ENCODE data around the gene ATAD3B.
"Not testable (repeated sequence)": the region's sequence is repeated elsewhere in the genome, so short reads cannot be mapped to it uniquely, and the experiment has no call there.

Gene ATAD3B, protein sequence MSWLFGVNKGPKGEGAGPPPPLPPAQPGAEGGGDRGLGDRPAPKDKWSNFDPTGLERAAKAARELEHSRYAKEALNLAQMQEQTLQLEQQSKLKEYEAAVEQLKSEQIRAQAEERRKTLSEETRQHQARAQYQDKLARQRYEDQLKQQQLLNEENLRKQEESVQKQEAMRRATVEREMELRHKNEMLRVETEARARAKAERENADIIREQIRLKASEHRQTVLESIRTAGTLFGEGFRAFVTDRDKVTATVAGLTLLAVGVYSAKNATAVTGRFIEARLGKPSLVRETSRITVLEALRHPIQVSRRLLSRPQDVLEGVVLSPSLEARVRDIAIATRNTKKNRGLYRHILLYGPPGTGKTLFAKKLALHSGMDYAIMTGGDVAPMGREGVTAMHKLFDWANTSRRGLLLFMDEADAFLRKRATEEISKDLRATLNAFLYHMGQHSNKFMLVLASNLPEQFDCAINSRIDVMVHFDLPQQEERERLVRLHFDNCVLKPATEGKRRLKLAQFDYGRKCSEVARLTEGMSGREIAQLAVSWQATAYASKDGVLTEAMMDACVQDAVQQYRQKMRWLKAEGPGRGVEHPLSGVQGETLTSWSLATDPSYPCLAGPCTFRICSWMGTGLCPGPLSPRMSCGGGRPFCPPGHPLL

DNA sequence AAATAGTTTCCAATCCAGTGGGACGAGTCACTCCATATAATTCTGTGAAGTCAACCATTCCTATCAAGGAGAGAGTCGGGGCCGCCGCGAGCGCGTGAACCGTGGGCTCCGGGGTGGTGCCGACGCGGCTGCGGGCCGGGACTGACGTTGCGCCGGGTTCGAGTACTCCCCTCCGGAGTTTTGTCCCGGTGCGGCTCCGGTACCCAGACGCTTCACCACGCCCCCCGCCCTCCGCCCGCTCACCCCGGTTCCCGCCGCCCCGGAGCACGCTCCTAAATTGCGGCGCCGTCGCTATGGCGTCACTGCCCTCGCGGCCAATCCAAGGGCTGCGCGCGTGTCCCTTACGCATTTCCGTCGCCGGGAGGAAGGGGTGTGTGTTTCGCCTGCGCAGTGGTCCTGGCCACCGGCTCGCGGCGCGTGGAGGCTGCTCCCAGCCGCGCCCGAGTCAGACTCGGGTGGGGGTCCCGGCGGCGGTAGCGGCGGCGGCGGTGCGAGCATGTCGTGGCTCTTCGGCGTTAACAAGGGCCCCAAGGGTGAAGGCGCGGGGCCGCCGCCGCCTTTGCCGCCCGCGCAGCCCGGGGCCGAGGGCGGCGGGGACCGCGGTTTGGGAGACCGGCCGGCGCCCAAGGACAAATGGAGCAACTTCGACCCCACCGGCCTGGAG lies at the start of gene ATAD3B:
ATAD3B (plus strand) TSS at position 377 of the 664 bp plus-strand sequence; CDS start at position 497, 120 bp downstream.
- no peak for DNase-seq

DNA sequence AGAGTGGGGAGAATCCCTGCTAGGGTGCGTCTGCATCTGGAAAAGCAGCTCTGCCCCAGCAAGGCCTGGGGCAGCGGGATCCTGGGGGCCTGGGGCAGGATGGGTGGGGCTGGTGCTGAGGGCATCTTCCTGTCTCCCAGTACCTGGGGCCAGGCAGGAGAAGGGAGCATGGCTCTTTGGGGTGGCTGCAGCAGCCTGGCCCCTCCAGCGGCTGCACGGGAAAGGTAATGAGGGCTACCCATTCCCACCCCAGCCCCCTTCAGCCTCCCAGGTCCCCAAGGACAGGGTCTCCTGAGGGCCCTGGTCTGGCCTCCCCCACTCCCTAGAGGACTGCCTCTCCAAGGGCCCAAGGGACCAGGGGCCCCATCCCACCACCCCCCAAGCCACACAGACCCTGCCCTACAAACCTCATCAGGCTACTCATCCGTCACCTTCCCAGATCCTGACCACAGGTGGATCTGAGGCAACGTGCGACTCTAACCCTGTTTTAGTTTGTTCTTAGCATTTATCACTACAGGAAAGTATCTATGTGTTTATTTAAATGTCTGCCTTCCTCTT lies 49.6 kb upstream of the ATAD3B start:
- no peak for DNase-seq

DNA sequence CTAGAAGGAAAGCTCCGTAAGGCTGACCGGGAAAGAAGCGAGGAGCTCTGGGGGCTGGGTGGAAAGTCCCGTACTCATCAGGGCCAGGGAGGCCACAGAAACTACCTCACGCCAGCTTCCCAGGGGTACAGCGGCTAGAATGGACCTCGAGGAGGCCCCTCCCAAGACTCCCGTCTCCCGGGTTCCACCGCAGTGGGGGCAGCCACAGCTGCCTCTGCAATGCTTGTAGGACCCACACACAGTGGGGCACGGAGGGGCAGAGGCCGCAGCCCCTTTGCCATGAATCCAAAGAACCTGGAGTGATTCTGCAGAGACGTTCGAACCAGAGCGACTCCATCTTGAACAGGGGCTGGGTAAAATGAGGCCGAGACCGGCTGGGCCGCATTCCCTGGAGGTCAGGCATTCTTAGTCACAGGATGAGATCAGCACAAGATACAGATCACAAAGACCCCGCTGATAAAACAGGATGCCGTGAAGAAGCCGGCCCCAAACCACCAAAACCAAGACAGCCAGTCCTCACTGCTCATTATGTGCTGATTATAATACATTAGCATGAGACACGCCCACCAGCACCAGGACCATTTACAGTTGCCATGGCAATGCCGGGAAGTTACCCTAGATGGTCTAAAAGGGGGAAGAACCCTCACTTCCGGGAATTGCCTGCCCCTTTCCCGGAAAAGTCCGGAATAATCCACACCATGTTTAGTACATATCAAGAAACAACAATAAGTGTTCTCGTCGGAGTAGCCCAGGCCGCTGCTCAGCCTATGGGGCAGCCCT lies 48.9 kb upstream of the ATAD3B start:
- DNase-seq: no peak

DNA sequence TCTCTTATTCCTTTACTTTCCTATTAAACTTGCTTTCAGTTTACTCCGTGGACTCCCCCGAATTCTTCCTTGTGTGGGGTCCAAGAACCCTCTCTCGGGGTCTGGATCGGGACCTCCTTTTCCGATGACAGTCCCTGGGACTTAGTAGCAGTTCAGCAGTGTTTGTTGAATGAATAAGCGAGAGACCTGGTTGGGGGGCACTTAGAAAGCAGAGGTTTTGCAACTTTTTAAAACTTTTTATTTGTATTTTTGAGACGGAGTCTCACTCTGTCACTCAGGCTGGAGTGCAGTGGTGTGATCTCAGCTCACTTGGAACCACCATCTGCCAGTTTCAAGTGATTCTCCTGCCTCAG lies 48.3 kb upstream of the ATAD3B start:
- DNase-seq: no peak

DNA sequence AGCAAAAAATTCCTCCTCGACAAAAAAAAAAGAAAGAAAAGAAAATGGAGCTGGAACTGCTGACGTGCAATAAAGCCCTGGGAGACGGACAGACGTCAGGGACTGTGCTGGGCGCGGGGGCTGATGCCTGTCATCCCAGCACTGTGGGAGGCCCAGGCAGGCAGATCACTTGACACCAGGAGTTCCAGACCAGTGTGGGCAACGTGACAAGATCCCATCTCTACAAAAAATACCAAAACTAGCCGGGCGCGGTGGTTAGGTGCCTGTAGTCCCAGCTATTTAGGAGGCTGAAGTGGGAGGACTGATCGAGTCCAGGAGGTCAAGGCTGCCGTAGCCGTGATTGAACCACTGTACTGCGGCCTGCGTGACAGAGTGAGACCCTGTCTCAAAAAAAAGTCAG lies 46.9 kb upstream of the ATAD3B start:
- no peak for DNase-seq

DNA sequence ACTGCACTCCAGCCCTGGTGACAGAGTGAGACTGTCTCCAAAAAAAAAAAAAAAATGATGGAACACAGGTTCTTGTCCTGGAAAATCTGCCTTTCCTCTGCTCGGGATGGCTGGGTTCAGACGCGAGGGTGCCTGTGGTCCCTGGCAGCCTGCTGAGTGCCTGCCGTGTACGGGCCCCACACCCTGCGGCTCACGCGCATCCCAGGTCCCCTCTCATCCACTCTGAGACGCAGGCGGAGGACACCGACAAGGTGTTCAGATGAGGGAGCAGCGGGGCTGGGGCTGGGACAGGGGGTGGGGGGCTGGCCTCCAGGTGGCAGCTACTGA lies 46.2 kb upstream of the ATAD3B start:
- no peak for DNase-seq

DNA sequence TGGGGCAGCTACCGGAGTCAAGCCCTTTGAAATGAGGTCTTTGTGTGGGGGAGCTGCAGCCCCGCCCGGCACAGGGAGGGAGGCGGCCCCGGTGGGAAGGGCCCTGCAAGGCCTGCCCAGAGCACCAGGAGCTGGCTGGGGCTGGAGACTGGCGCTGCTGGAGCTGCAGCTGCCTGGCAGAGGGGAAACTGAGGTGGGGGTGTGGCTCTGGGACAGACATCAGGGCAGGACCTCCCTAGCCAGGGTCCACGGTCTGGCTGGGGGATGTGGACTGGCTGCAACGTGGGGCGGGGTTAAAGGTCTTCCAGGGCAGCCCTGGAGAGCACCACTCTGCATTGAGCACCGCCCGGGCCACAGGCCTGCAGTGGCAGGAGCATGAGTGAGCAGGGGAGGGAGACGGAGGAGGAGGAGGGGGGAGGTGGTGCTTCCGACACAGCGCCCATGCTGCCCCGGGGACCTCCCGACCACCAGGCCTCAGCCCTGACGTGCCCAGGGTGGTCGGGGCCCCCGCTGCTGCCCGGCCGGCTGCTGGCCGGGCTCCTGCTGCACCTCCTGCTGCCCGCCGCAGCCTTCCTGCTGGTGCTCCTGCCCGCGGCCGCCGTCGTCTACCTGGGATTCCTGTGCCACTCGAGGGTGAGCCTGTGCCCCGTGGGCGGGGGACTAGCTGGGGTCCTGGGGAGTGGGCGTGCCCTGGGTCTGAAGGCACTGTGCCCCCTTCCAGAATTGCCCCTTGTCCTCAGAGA lies 45.6 kb upstream of the ATAD3B start:
- no peak for DNase-seq

DNA sequence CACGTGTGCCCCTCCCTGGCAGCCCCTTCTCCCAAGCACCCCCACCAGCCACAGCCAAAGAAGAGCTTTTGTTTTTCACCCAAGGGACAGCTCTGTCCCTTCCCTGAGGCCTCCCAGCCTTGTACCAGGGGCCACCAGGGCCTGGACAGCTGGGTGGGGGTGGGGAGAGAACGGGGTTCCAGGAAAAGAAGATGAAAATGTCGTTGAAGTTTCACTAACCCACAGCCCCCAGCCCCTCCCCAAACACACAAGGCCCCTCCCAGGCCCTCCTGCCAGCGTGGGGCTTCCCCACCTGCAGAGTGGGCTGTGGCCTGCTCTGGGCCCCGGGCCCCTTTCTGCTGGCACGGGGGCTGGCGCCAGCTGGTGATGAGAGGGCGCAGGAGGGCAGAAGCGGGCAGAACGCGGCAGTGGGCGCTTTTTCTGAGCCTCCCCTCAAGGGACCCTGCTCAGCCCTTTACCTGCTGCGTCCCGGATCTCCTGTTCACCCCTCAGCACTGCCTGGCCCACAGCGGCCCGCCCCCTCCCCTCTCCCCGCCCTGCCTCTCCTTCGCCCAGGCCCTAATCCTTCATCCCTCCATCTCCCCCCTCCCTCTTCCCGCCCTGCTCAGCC lies 45.0 kb upstream of the ATAD3B start:
- no peak for DNase-seq

DNA sequence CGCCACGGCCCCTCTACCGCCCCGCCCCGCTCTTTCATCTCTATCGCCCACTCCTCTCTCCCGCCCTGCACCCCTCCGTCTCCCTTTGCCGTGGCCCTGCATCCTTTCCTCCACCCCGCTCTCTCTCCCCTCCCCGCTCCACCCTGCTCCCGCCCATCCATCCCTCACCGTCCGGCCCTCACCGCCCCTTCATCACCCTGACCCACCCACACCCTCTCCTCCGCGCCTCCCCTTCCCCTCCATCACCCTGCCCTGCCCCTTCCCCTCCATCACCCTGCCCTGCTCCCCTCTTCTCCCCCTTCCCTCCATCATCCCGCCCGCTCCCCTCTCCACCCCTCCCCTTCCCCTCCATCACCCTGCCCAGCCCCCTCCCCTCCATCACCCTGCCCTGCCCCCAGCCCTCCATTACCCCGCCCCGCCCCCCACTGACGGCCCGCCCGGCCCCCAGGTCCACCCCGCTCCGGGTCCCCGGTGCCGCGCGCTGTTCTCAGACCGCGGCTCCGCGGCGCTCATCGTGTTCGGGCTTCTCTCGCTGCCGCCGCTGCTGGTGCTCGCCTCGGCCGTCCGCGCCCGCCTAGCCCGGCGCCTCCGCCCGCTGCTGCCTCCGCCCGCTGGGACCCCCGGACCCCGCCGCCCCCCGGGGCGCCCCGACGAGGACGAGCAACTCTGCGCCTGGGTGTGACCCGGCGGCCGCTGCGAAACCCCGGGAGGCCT lies 44.3 kb upstream of the ATAD3B start:
- no peak for DNase-seq

DNA sequence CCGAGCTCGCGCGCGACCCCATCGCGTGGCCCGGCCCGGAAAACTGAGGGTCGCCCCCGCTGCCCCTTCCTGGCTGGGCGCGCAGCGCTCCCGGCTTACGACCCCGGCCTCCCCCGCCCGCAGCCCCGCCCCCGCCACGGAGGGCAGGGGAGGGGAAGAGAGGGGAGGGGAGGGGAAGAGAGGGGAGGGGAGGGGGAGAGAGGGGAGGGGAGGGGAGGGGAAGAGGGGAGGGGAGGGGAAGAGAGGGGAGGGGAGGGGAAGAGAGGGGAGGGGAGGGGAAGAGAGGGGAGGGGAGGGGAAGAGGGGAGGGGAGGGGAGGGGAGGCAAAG lies 43.8 kb upstream of the ATAD3B start:
- no peak for DNase-seq

DNA sequence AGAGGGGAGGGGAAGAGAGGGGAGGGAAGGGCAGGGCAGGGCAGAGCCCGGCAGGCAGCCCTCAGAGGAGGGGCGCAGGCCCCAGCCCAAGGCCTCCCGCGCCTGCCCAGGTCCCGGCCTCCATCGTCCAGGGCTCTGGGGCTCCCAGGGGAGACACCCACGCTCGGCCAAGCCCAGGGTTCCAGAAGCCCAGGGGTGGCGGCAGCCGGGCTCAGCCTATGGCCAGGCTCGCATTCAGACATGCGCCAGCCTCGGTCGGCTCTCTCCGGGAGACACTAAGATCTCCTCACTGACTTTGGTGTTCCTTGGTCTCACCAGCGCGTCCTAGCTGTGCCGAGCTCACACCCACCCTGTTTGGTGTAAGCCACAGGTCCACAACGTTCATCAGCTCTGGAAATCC lies 43.4 kb upstream of the ATAD3B start:
- no peak for DNase-seq

DNA sequence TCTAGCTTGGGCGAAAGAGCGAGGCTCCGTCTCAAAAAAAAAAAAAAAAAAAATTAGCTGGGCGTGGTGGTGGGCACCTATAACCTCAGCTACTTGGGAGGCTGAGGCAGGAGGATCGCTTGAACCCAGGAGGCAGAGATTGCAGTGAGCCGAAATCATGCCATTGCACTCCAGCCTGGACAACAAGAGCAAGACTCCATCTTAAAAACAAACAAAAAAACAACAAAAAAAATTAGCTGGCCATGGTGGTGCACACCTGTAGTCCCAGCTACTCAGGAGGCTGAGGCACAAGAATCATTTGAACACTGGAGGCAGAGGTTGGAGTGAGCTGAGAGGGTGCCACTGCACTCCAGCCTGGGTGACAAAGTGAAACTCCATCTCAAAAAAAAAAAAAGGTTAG lies 42.6 kb upstream of the ATAD3B start:
- DNase-seq: not testable (repeated sequence)

DNA sequence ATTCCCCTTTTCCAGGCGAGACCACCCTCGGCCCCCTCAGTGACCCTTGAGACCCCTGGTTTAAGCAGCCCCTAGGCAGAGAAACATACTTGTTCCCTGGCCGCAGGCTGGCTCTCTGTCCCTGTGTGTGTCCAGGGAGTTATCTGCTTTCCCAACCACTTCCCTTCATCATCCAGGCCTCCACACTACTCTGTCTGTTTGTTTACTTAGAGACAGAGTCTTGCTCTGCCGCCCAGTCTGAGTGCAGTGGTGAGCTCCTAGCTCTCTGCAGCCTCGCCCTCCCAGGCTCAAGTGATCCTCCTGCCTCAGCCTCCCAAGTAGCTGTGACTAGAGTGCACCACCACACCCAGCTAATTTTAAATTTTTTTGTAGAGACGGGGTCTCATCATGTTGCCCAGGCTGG lies 41.9 kb upstream of the ATAD3B start:
- DNase-seq: no peak

DNA sequence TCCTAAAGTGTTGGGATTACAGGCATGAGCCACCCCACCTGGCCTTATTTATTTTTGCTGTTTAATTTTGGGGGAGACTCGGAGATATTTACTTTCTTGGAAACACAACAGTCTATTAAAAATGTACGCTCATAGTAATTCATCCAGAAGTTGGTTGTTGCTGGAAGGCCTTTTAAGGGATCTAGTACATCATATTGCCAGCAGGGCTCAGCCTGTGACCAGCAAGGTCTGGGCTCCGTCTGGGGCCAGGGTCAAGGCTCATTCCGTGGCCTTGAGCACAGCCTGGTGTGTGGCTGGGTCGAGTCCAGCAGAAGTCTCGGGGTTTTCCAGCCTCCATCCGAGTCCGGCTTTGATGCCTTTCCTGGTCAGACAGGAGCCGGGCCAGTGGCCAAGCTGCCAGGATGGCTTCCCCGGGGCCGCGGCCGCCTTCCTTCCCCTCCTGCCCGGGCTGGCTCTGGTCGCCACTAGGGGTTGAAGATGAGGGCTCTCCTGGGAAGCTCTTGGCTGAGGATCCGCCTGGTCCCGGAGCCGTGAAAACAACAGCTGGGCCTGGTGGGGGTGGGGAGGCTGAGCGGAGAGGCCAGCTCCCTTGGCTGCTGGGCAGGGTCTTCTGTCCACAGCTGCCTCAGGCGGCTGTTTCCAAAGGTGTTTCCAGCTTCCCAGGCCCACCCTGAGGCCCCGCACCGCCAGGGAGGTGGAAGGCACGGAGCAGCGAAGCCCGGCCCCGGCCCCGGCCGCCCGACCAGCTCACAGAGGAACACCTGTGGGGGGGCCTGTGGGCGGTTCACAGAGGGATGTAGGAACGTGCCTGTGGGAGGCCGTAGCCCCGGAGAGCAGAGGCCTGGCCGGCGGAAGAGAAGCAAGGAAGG lies 41.2 kb upstream of the ATAD3B start:
- no peak for DNase-seq

DNA sequence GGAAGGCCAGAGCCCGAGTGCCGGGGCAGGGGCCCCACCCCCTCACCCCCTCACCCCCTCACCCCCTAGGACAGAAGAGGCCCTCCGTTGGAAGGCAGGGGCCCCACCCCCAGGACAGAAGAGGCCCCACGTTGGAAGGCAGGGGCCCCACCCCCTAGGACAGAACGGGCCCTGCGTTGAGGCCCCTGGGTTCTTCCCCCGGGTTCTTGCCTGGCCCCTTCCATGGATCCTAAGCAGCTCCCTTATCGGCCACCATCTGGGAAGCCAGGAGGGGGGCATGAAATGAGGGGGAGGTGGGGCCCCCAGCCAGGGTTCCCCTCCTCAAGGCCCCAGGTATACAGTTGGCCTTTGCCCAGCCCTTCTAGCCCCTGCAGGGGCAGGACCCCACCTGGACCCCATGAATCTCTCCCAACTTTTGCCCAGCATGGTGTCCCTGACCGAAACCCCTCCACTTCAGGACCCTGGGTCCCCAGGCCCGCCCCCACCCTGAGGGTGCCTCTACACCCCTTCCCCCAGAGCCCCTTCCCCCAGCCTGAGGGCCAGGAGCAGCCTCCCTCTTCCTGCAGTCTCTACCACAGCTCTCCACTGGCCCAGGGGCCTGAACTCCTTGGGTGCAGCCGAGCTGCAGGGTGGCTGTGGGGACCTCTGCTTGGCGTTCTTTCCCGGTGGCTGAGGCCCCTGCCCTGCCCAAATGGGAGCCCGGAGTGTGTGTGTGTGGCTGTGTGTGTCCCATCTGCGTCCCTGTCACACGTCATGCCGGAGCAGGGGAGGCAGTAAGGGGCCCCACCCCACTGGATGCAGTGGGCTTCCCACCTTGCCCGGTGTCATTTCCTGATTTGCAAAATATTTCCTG lies 40.3 kb upstream of the ATAD3B start:
- no peak for DNase-seq

DNA sequence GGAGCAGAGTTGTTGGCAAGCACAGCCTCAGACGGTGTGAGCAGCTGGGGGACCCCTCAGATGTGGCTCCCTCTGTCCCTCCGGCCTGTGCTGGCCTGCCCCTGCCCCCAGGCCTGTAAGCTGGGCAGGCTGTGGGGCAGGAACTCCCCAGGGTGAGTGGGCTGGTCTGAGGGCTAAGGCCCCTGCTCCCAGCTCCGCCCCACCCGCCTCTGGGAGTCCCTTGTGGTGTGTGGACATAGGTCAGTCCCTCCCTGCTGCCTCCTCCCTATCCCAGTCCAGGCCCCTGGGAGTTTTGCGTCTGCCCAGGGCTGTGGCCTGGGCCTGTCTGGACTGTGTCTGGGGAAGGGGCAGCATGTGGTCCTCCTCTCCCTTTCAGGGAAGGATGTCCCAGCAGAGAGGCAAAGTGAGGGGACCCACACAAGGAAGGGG lies 39.7 kb upstream of the ATAD3B start:
- no peak for DNase-seq

DNA sequence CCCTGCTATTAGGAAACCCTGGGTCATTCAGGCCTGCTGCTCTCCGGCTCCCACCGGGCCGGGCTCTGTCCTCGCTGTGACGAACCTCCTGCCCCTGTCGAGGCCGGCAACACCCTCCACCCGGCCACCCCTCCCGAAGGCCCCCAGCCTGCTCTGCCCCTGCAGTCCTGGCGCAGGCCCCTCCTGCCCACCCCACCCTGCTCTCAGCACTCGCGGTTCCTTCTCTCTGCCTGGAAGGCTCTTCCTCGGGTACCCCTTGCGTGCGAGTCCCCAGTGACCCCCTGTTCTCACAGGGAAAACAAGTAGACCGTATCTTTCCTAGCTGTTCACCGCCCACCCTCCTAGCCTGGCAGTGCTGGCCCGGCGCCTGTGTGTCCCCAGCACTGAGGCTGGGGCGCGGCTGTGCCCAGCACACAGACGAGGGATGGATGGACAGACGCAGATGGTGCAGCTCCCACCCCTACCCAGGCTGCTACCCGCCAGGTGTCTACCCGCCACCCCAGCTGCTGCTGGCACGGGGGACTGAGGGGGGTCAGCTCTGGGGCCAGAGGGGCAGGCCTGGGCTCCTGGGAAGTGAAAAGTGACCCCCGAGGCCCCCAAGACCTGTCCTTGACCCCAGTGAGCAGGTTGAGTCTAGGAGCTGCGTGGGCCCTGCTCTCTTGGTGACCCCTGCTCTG lies 39.2 kb upstream of the ATAD3B start:
- DNase-seq: no peak

DNA sequence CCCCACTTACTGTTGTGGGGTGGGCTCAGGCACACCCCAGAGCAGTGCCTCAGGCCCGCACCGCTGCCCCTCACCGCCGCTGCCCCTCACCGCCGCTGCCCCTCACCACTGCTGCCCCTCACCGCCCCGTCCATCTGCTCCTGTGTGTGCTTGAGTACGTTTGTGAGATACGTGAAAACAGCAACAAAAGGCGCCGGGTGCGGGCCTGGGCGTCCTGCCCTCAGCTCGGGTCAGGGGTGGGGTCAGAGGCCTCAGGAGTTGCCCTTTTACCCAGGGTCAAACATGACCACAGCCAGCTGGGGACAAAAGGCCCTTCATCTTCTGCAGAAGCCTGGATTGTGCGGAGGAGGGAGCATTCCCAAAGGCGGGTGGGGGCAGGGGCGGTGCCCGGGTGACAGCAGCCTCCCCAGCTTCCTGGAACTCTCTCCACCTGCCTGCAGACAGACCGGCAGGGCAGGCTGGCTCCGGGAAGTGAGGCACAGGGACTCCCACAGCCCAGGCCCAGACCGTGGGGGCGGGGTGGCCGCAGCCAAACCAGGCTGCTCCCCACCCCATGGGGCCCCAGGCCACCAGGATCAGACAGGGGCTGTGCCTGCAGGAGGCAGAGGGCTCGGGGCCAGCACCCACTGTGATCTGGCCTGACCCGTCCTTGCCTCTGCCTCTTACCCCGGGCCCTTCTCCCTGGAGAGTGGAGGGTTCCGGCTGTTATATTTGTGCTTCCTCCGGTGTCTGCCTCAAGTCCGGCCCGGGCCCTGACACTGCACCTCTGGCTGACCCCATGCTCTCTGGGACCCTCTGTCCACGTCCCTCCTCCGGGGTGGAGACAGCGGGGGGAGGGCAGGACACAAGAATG lies 38.4 kb upstream of the ATAD3B start:
- no peak for DNase-seq

Data from NCI-H1436 treated with DMSO at 0.1 percent for 48 hours (cell line).